AG04450 (cell line): Measurements from ENCODE around the gene OR2B2. TPM values are rescaled to one million over a fixed set of nuclear protein-coding genes. Genes with fewer than 3 reads are reported as not detected.

Source experiments
- CTCF ChIA-PET: fragments of 300-600, 350-600 bp; formaldehyde crosslinking; extraction: SDS; loops from one replicate; lab custom pipeline; 2022; ENCODE audit warnings: antibody characterized with exemption, inconsistent platforms; lab: Charles Lee
- POLR2A ChIA-PET: fragments of 350-600 bp; formaldehyde crosslinking; extraction: SDS; loops from one replicate; lab custom pipeline; 2021; ENCODE audit warnings: antibody characterized with exemption, inconsistent platforms; lab: Yijun Ruan, JAX
- DNase-seq: peaks from one replicate; pipeline ENCODE4 v3.0.0-alpha.2; 2011; ENCODE audit warnings: low read depth, low spot score
- H3K27ac ChIP-seq: one replicate; pipeline ENCODE4 v1.5.1; 2012; ENCODE audit warnings: low read depth, low read length, control low read depth
- H3K27me3 ChIP-seq: one replicate; pipeline ENCODE4 v1.6.0; 2012; ENCODE audit warnings: low read length; ENCODE audit not compliant: control insufficient read depth, insufficient read depth
- H3K4me3 ChIP-seq: 2 replicates; pipeline ENCODE4 v1.5.1; 2011; ENCODE audit warnings: mild to moderate bottlenecking, low read depth, low read length, control low read depth
- H3K9me3 ChIP-seq: 2 replicates; pipeline ENCODE4 v1.5.1; 2012; ENCODE audit warnings: low read length; ENCODE audit not compliant: control insufficient read depth, insufficient read depth
- CTCF ChIP-seq: IDR thresholded peaks from 2 replicates; pipeline ENCODE4 v1.5.1; 2011; ENCODE audit warnings: low read depth, low read length, control low read depth, inconsistent platforms
- polyA plus RNA-seq: library from polyadenylated mRNA; depleted of rRNA; stranded (reverse); fragments of >200 nt; gene quantifications from 2 replicates; pipeline ENCODE4 v1.2.3, GENCODE V29; 2011

Gene OR2B2
- polyA plus RNA-seq, 1 experiment, result not detected

GRCh38 chr6:27872642-27873020 lies 39.6 kb downstream of the OR2B2 start:
- no peaks in the 10 kb centered on the region for H3K27me3 ChIP-seq
- POLR2A ChIA-PET, result interaction anchor here (0.6 to 6.5 kb wide), 18 partner anchors 8 to 1829 kb away, joined by 3 to 149 read pairs (median 11); partner anchors contain the start of gene GABBR1
- CTCF ChIA-PET, result interaction anchor here (0.7 to 1.8 kb wide), 8 partner anchors 13 to 1846 kb away, joined by 3 to 8 read pairs (median 4); a partner anchor contains a TSS
- no peaks in the 10 kb centered on the region; the same call in 1 of the 2 replicates for H3K9me3 ChIP-seq
- H3K4me3 ChIP-seq, result peak overlapping the region; percentile 69
- H3K27ac ChIP-seq, result peak overlapping the region; percentile 90
- DNase-seq, result no peak
- no peak for TF ChIP-seq CTCF

GRCh38 chr6:27871924-27872638 lies 40.1 kb downstream of the OR2B2 start:
- Histone ChIP-seq H3K4me3 (peak overlapping the region; percentile 69), H3K9me3 (no peaks in the 10 kb centered on the region; the same call in 1 of the 2 replicates), H3K27me3 (no peaks in the 10 kb centered on the region), H3K27ac (peak overlapping the region; percentile 94)
- ChIA-PET POLR2A (interaction anchor here (0.5 to 6.5 kb wide), 24 partner anchors 7 to 1840 kb away, joined by 3 to 149 read pairs (median 6); a partner anchor contains a TSS), CTCF (interaction anchor here (0.6 to 1.8 kb wide), 11 partner anchors 13 to 1845 kb away, joined by 3 to 8 read pairs (median 3); a partner anchor contains a TSS)
- peak; percentile 40; the same call in 1 of the 2 replicates for TF ChIP-seq CTCF
- DNase-seq, result peak; percentile 96

GRCh38 chr6:27870291-27870870 lies 41.8 kb downstream of the OR2B2 start:
- no peak for DNase-seq
- Histone ChIP-seq H3K27ac (no peak overlapping the region), H3K27me3 (no peaks in the 10 kb centered on the region), H3K4me3 (no peak overlapping the region), H3K9me3 (no peaks in the 10 kb centered on the region; the same call in 1 of the 2 replicates)
- POLR2A ChIA-PET, result interaction anchor here (0.6 to 6.5 kb wide), 11 partner anchors 13 to 1636 kb away, joined by 3 to 149 read pairs (median 7); a partner anchor contains a TSS
- CTCF ChIA-PET, result interaction anchor here (0.5 to 1.3 kb wide), 4 partner anchors 26 to 743 kb away, joined by 3 to 6 read pairs (median 5); a partner anchor contains a TSS
- no peak for TF ChIP-seq CTCF

- CTCF ChIA-PET, result no interaction called here
Observed at GRCh38 chr6:27868311-27868710, 43.9 kb downstream of the OR2B2 start.

More at GRCh38 chr6:27868311-27868710, 43.9 kb downstream of the OR2B2 start:
- POLR2A ChIA-PET, result interaction anchor here (1.1 to 6.9 kb wide), 5 partner anchors 22 to 1595 kb away, joined by 4 to 289 read pairs (median 74); a partner anchor contains a TSS
- Histone ChIP-seq H3K9me3 (no peaks in the 10 kb centered on the region; the same call in 1 of the 2 replicates), H3K27ac (no peak overlapping the region), H3K27me3 (no peaks in the 10 kb centered on the region), H3K4me3 (no peak overlapping the region)
- DNase-seq, result no peak
- TF ChIP-seq CTCF, result no peak
